HG02588 (cell line): ENCODE results near the gene NHSL1.

Experiments
- ATAC-seq: cut with Tn5 transposase; IDR thresholded peaks from one replicate; pipeline ENCODE4 v1.9.1; 2021; ENCODE audit warnings: mild to moderate bottlenecking, moderate library complexity; ENCODE audit not compliant: unreplicated experiment

The NHSL1 gene

DNA sequence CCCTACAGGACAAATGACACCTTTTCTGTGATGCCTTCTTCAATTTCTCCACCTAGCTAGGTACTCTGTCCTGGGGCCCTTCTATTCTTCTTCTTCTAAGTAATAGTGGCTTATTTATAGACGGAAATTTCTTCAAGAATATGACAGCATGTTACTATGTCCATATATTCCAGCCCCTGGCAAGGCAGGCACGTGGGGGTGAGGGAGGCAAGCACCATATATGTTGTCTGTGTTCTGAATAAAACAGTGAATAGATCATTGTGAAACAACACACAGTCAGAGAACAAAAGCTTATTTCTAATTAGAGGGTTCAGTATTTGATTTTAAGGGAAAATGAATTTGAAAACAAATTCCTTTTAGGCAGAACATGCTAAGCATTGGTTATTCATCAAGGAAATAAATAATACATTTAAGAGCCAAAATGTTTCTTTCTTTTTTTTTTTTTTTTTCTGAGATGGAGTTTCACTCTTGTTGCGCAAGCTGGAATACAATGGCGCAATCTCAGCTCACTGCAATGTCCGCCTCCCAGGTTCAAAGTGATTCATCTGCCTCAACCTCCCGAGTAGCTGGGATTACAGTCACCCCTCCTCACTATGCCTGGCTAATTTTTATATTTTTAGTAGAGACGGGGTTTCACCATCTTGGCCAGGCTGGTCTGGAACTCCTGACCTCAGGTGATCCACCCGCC, 89.1 kb downstream of the NHSL1 start:
- no peak for ATAC-seq

GRCh38 chr6:138406443-138406842, 92.9 kb downstream of the NHSL1 start:
- ATAC-seq, result no peak

DNA sequence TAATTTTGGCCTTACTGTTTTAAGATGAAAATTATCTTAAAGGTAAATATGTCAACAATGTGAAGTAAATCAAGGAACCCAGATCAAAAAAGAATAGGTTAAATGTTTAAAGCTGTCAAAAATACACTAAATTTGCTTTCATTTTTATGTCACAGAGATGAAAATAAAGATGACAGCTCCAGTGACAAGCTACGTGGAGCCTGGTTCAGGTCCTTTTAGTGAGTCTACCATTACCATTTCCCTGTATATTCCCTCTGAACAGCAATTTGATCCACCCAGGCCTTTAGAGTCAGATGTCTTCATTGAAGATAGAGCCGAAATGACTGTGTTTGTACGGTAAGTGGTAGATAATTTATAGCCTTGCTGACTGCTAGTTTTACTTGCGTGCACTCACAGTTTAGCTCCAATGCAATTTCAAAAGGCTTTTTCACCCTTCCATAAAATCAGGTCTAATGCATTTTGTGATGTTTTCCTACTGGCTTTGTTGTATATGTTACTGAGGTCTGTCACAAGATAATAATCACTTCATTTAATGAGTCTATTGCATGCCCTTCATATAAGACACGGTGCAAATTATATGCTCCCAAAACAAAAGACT, 93.4 kb downstream of the NHSL1 start:
- ATAC-seq, result no peak

GRCh38 chr6:138404666-138405337, 94.5 kb downstream of the NHSL1 start:
- peak; percentile 7 for ATAC-seq

- ATAC-seq, result peak; percentile 94
Observed at GRCh38 chr6:138403801-138404665, 95.3 kb downstream of the NHSL1 start, which contains the start of gene HEBP2. Gene HEBP2 (plus strand): TSS chr6:138404223. CDS start chr6:138404496, 273 bp downstream.

GRCh38 chr6:138403324-138403800, 95.9 kb downstream of the NHSL1 start:
- ATAC-seq, result no peak

DNA sequence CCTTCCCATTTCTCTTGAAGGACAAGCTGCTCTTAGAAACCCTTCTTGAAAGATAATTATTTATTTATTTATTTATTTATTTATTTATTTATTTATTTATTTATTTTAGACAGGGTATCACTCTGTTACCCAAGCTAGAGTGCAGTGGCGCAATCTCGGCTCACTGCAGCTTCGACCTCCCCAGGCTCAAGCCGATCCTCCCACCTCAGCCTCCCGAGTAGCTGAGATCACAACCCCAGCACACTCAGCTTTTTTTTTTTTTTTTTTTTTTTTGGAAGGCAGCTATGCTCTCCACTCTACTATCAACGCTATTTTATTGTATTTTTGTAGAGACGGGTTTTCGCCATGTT, 96.5 kb downstream of the NHSL1 start:
- no peak for ATAC-seq

DNA sequence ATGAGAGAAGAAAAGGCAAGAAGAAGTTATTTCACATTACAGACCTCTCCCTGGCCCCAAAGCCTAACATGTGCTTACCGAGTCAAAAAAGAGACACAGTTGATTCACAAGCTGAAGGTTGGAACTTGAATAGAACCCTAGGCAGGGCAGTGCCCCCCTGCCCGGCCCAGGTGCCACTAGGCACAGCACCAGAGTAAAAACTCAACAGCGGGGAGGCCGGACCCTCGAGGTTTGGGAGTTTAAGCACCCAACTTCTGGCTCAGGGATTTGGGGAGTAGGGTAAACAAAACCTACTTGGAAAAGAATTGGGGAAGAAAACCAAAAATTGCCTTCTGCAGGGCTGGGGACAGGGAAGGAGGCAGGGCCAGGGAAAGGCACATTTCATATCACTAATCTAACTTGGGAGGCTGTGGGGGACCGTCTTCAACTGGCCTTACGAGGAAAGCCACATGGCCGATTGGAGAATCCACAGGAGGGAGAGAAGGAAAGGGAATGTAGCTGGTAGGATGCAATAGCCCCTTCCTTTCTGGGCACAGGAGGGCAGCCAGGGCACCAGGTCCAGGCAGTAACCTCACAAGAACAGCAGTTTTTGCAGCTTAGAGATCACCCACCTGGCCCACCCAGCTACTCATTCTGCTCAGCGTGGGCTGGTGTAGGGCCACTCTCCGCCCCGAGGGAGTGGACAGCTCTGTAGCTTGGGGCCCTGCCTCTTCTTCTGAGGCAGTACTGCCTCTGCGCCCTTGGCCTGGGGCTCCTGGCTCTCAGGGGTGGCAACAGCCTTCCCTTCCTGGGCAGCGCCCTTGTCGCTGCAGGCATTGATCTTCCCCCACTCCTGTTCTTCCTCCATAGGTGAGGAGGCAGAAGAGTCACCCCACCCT, 97.1 kb downstream of the NHSL1 start:
- no peak for ATAC-seq

GRCh38 chr6:138400326-138400725, 99.0 kb downstream of the NHSL1 start:
- no peak for ATAC-seq

DNA sequence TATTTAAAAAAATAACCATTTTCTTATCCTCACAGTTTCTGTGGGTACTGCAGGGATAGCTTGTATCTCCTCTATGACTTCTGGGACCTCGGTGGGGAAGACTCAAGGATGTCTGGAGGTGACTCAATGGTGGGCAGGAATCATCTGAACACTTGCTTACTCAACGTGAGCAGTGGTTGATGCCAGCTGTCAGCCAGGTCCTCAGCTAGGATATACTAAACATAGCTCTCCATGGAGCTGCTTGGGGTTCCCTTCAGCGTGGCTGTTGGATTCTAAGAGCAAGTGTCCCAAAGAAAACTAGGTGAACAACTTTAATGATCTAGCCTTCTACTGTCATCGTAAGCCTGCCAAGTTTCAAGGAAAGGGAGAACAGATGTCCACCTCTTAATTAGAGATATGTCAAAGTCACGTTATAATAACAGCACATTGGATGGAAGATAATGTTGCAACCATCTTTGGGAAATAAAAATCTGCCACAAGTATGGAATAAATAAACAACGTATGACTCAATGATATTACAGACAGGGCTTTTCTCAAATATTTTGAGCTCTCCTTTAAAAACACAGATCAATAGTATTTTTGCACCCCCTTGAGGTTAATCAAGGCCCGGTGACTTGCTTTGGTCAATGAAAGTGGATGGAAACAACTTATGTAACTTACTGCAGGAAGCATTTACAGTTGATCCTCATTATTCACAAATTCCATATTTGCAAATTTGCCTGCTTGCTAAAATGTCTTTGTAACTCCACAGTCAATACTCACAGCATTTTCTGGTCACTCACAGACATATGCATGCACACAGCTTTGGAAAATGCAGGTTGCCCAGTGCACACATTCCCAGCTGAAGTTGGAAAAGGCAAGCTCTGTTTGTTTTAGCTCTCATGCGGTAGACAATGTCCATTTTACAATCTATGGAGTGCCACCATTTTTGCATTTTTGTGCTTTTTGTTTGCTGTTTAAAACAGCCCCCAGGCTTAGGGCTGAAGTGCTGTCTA, 101.9 kb downstream of the NHSL1 start:
- ATAC-seq, result no peak

GRCh38 chr6:138396709-138397108, 102.6 kb downstream of the NHSL1 start:
- no peak for ATAC-seq

DNA sequence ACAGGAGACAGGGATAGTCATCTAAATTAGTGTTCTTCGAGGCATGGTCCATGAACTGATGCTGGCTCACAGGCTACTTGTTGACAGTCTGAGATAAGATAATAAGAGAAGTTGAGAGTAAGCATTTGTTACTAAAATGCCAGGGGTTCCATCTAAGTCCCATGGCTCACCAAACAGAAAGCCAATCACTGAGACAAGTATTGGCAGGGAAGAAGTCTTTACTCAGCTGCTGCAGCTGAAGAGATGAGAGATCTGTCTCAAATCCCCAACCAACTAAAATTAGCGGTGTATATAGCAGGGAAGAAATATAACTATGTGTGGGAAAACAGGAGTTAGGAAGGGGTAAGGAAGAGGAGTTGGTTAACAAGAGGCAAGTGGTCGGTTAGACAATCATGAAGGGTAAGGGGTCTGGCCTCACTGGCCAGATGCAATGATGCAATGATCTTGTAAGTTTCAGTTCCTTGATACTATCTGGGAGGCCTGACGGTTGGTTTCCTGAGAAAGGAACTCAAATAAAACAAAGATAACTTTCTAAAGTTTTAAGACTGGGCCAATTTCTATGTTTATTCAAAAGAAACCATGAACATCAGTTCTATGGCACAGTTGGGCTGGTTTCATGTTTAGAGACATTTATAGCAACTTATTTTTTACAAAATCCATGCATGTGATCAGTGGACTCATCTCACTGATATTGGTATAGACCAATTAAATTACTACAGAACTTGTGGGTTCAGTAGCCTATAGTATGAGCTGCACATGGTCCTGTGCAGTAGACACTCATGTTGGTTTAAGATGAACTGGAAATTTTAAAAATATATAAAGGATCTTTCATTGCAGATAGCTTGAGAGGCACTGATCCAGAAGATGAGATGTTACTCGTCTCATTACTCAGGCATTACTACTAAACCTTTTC, 105.2 kb downstream of the NHSL1 start:
- no peak for ATAC-seq

- no peak for ATAC-seq
Observed at GRCh38 chr6:138389551-138389950, 109.7 kb downstream of the NHSL1 start.

DNA sequence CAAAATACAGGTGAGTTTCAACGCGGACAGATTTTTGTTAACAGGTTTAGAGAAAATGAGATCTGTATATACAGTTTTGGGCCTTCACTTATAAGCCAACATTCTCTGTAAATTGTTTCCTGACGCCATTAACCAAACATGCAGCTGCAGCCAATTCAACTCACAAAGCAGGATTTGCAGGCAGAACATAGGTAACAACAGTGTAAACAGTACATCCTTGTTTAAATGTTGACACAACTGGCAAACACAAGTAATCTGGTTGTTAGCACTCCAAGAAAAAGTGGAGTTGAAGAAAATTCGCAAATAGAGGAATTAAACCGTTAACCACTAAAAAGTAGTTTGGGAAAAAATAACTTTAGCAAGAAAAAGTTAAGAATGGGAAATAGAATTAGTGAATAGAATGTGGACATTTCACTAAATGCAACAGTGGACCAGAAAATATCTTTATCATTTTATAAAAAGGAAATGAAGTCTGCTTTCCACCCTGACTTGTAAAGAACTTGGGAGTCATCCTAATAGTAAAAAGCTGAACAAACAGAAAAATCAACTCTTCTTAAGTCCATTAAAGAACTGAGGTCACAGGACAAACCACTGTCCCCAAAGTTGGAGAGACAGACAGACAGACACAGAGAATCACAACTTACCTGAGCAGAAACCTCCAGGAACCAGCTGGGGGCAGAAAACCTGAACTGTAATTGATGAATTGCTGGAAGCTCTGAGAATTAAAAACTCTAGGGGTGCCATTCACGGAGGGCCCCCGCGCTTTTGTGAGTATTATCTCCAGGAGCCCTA, 111.5 kb downstream of the NHSL1 start:
- ATAC-seq, result no peak

- no peak for ATAC-seq
Observed at GRCh38 chr6:138386897-138387296, 112.4 kb downstream of the NHSL1 start.

DNA sequence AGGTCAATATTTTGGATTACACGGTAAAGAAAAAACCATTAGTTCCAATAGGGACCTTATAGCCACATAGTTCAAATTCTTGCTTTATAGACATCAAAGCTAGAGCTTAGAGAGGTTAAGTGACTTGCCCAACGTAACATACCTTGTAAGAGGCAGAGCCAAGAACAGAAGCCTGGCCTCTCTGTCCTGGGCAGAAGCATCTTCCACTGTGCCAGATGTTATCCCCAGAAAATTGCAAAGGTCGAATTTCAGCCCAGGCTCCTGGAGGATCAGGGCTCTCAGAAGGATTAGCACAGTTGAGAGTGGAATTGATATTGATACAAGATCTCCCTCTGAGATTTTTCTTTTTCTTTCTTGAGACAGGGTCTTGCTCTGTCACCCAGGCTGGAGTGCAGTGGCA, 115.5 kb downstream of the NHSL1 start:
- ATAC-seq, result no peak
